CD4-positive, alpha-beta T cell treated with Interleukin-1 beta for 1 hour (primary cell): ENCODE measurements around the gene RSRC1.
"Not testable (repeated sequence)": the region's sequence is repeated elsewhere in the genome, so short reads cannot be mapped to it uniquely, and the experiment has no call there.

Experiments
- DNase-seq, 2 donors: peaks; one replicate each; pipeline ENCODE4 v3.0.0-alpha.2; 2020 to 2022

RSRC1 gene

DNA sequence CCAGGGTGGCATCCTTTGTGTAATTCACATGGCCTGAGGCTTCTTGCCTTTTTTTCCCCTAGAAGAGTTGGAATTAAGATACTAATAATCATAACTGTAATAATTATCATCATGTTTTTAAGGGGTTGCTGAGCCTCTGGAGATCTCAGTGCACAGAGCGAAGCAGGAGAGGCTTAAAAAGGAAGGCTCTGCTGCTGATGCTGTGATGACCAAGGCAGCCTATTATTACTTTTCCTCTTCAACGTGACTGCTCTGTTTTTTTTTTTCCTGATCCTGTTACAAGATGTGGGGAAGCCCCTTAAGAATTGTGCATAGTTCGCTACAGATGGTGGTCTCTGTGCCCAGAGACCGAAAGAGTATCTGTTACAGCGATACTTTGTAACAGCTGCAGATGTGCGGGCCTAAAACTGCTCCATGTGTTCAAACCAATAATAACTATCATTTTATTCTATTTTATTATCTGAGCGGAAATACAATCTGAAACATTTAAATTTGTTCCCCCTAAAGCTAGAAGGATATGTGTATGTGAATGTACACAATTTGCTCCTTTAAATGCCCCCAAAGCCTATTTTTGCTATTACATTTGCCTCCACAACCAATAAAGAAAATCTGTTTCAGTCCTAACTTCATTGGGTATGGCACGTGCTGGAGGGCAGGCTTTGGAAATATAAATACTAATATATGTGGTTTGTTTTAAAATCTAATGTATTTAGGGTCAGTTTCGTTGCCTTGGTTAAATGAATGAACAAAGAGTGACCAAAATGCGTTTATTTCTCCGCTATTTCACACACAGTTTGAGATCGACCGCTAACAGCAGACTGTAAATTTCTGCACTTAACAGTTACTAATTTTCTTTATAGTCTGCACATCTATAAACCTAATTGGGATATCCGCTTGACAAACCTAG, 8.3 kb upstream of the RSRC1 start:
- no peak for DNase-seq

- DNase-seq: no peak
These were observed 7.4 kb upstream of the RSRC1 start for GRCh38 chr3:158102242-158103080.

GRCh38 chr3:158103081-158103886, 6.6 kb upstream of the RSRC1 start:
- DNase-seq: no peak

DNA sequence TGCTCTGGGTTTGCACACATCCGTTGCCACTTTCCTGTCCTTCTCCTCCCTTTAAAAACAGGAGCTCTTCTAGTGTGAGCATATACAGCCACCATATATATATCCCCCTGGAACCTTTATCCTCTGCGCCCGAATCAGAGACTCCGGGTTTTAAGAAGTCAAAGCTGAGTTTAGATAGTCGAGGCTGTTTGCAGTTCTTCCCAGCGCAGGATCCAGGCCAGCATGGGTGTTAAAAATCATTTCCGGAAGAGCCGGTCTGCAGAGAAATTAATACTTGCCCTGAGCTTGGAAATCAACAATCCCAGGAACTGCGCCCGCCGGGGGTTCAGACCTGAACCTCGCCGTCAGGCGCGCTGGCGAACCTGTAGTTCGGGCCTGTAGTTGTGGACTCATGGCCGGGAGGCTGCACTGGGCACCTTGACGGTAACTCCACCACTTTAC, 6.0 kb upstream of the RSRC1 start:
- DNase-seq: no peak

- DNase-seq: no peak
These were observed 5.4 kb upstream of the RSRC1 start for GRCh38 chr3:158104431-158104921.

GRCh38 chr3:158105119-158105709, 4.7 kb upstream of the RSRC1 start:
- DNase-seq: no peak

- DNase-seq: no peak
These were observed 4.1 kb upstream of the RSRC1 start for GRCh38 chr3:158105710-158106253.

GRCh38 chr3:158106766-158107471, 3.0 kb upstream of the RSRC1 start:
- DNase-seq: no peak

- DNase-seq: no peak
These were observed 2.1 kb upstream of the RSRC1 start for GRCh38 chr3:158107605-158108444.

- DNase-seq: no peak
These were observed 1.4 kb upstream of the RSRC1 start for GRCh38 chr3:158108445-158108985.

DNA sequence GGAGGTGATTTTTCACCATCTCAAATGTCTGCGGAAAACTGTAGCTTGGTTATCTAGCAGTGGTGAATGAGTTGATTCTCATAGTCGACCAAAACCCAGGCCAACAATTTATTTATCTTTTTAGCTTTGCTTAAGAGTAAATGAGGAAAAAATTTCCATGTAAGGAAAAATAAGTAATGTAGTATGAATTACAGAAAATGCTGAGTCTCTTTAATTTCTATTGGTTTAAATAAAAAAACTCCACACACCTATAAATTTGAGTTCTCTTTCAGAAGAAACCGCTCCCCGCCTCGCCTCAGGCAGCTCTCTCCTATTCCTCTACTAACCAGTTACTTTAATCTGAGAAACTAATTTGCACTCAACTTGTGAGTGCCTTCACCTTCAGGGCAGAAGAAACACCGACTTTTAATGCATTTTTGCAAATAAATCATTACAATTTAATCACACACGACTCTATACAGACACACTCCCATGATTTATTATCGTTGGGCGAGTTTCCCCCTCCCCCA, 540 bp upstream of the RSRC1 start:
- DNase-seq: no peak

- DNase-seq: no peak
These were observed 749 bp downstream of the RSRC1 start for GRCh38 chr3:158110658-158111018.

- DNase-seq: no peak
These were observed 2.0 kb downstream of the RSRC1 start for GRCh38 chr3:158111861-158112260.

- not testable (repeated sequence) for DNase-seq
These were observed 3.7 kb downstream of the RSRC1 start for GRCh38 chr3:158113595-158113994.

DNA sequence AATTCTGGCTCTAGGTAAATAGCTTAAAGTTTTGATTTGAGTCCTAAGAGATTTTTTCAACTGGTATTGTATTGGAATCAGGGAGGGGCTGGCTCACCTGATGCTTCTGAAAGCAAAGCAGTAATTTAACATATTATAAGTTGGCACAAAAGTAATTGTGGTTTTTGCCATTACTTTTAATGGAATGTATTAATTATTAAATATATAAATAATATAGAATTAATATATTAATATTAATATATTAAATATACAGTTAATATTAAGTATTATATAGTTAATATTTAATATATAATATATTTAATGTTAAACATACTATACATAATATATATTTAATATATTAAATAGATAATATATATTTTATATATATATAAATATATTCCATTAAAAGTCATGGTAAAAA, 10.4 kb downstream of the RSRC1 start:
- no peak for DNase-seq

DNA sequence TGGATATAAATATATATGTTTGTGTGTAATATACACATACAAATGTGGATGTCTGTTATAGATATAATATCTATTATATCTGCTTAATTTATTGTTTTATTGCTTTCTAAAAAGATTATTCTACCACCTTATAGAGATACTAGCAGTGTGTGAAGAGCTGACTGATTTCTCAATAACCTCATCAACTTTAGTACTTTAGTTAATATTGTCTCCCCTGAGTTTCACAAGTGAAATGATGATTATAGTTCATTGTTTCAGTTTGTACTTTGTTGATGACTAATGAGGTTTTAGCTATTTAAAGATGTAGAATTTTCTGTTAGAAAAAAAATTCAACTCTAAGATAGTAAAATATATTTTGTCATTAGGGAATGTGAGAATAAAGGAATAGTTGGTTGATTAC, 11.4 kb downstream of the RSRC1 start:
- no peak for DNase-seq

DNA sequence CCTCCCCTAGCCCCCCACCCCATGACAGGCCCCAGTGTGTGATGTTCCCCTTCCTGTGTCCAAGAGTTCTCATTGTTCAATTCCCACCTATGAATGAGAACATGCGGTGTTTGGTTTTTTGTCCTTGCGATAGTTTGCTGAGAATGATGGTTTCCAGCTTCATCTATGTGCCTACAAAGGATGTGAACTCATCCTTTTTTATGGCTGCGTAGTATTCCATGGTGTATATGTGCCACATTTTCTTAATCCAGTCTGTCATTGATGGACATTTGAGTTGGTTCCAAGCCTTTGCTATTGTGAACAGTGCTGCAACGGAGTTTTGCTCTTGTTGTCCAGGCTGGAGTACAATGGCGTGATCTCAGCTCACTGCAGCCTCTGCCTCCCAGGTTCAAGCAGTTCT, 12.8 kb downstream of the RSRC1 start:
- not testable (repeated sequence) for DNase-seq

DNA sequence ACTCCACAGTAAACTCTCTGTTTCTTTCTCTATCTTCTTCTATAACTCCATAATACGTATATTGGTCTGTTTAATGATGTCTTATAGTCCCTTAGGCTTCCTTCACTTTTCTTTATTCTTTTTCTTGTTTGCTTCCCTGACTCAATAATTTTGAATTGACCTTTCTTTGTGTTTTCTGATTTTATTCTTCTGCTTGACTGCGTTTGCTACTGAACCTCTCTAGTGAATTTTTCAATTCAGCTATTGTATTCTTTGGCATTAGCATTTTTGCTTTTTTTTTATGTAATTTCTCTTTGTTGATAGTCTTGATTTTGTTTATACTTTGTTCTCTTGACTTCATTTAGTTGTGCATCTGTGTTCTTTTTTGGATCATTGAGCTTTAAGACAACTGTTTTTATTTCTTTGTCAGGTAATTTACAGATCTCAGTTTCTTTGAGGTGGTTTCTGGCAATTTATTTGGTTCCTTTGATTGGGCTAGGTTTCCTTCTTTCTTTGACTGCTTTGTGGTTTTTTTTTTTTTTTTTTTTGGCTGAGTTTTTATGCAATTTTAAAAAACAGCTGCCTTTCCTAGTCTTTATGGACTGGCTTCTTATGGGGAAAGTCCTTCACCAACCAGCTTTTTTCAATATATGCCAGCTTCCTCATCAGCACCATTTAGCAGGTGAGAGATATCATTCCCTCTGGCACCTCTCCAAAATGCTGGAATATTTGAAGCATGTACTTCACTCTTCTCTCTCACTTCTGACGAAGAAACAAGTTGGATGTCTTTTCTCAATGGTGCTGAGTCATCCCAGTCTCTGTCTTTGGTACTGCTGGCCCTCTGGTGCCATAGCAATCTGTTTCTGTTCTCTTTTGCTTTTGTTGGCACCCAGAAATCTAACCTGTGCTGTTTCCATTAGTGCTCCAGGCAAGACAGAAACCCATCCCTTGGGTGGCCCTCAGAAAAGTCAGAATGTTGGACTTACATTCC, 17.6 kb downstream of the RSRC1 start:
- DNase-seq: no peak

- DNase-seq: no peak
These were observed 18.9 kb downstream of the RSRC1 start for GRCh38 chr3:158128755-158129154.
